ENCODE data around the gene PMAIP1. TPM values are rescaled to one million over a fixed set of nuclear protein-coding genes. Genes with fewer than 3 reads are reported as not detected.
A peak's percentile ranks its signal among the peaks of the same experiment; 100 is the strongest.
"Not testable (repeated sequence)": the region's sequence is repeated elsewhere in the genome, so short reads cannot be mapped to it uniquely, and the experiment has no call there.

The PMAIP1 gene
- total RNA-seq, 2 experiments from 2014 or later, result 25.3 to 26.7 TPM

GRCh38 chr18:59871711-59872362, 28.0 kb upstream of the PMAIP1 start:
- H3K9me3 Mint-ChIP-seq, result no peaks in the 10 kb centered on the region
- DNase-seq (no peak), ATAC-seq (ENCODE audit: low read depth) (no peak)
- no peak overlapping the region for H3K4me3 Mint-ChIP-seq
- POLR2A ChIA-PET, result interaction anchor here (1.5 kb wide), 1 partner anchor 28 kb away, joined by 5 read pairs; the partner anchor contains the start of gene PMAIP1
- H3K4me1 Mint-ChIP-seq, result peaks cover 3% of the 10 kb centered on the region
- no peak overlapping the region for H3K27ac Mint-ChIP-seq
- H3K36me3 Mint-ChIP-seq, result no peaks in the 10 kb centered on the region
- peaks cover 11% of the 10 kb centered on the region for H3K27me3 Mint-ChIP-seq

GRCh38 chr18:59873641-59874040, 26.2 kb upstream of the PMAIP1 start:
- DNase-seq, result no peak
- H3K36me3 Mint-ChIP-seq, result no peaks in the 10 kb centered on the region
- H3K9me3 Mint-ChIP-seq, result no peaks in the 10 kb centered on the region
- peaks cover 3% of the 10 kb centered on the region for H3K4me1 Mint-ChIP-seq
- POLR2A ChIA-PET, result interaction anchor here (1.5 kb wide), 1 partner anchor 27 kb away, joined by 5 read pairs; the partner anchor contains the start of gene PMAIP1
- H3K4me3 Mint-ChIP-seq, result no peak overlapping the region
- H3K27ac Mint-ChIP-seq, result no peak overlapping the region
- ATAC-seq (ENCODE audit: low read depth), result no peak
- peaks cover 3% of the 10 kb centered on the region for H3K27me3 Mint-ChIP-seq

- Mint-ChIP-seq H3K4me1 (peaks cover 3% of the 10 kb centered on the region), H3K27me3 (peaks cover 3% of the 10 kb centered on the region)
- POLR2A ChIA-PET, result no interaction called here
Observed at GRCh38 chr18:59874166-59874565, 25.6 kb upstream of the PMAIP1 start.

GRCh38 chr18:59876310-59876626, 23.5 kb upstream of the PMAIP1 start:
- ATAC-seq (ENCODE audit: low read depth), result no peak
- POLR2A ChIA-PET, result no interaction called here

More at GRCh38 chr18:59874166-59874565, 25.6 kb upstream of the PMAIP1 start:
- H3K4me3 Mint-ChIP-seq, result no peak overlapping the region
- no peak overlapping the region for H3K27ac Mint-ChIP-seq
- ATAC-seq (ENCODE audit: low read depth) (no peak), DNase-seq (no peak)
- no peaks in the 10 kb centered on the region for H3K36me3 Mint-ChIP-seq
- no peaks in the 10 kb centered on the region for H3K9me3 Mint-ChIP-seq

GRCh38 chr18:59877361-59877760, 22.4 kb upstream of the PMAIP1 start:
- Mint-ChIP-seq H3K27ac (no peak overlapping the region), H3K4me3 (no peak overlapping the region), H3K36me3 (no peaks in the 10 kb centered on the region), H3K27me3 (peaks cover 3% of the 10 kb centered on the region), H3K9me3 (no peaks in the 10 kb centered on the region), H3K4me1 (peaks cover 13% of the 10 kb centered on the region)
- POLR2A ChIA-PET, result no interaction called here
- DNase-seq (no peak), ATAC-seq (ENCODE audit: low read depth) (no peak)

More at GRCh38 chr18:59876310-59876626, 23.5 kb upstream of the PMAIP1 start:
- Mint-ChIP-seq H3K4me1 (peaks cover 3% of the 10 kb centered on the region), H3K36me3 (no peaks in the 10 kb centered on the region), H3K27ac (no peak overlapping the region), H3K9me3 (no peaks in the 10 kb centered on the region), H3K4me3 (no peak overlapping the region), H3K27me3 (peaks cover 3% of the 10 kb centered on the region)
- DNase-seq, result no peak

- H3K36me3 Mint-ChIP-seq, result no peaks in the 10 kb centered on the region
- H3K4me1 Mint-ChIP-seq, result peaks cover 23% of the 10 kb centered on the region
- DNase-seq (no peak), ATAC-seq (ENCODE audit: low read depth) (no peak)
- no peak overlapping the region for H3K4me3 Mint-ChIP-seq
- POLR2A ChIA-PET, result interaction anchor here (1.9 kb wide), 1 partner anchor 21 kb away, joined by 6 read pairs; the partner anchor contains the start of gene PMAIP1
- H3K9me3 Mint-ChIP-seq, result no peaks in the 10 kb centered on the region
- no peak overlapping the region for H3K27ac Mint-ChIP-seq
- H3K27me3 Mint-ChIP-seq, result peaks cover 3% of the 10 kb centered on the region
Observed at GRCh38 chr18:59878644-59879043, 21.2 kb upstream of the PMAIP1 start.

- H3K27ac Mint-ChIP-seq, result peak overlapping the region; percentile 44
- POLR2A ChIA-PET, result interaction anchor here (0.7 to 4.5 kb wide), 3 partner anchors 18 to 25 kb away, joined by 3 to 52 read pairs (median 8); partner anchors contain the start of gene PMAIP1
- no peaks in the 10 kb centered on the region for H3K27me3 Mint-ChIP-seq
- H3K4me1 Mint-ChIP-seq, result peaks cover 35% of the 10 kb centered on the region
- H3K4me3 Mint-ChIP-seq, result peak overlapping the region; percentile 8
- H3K9me3 Mint-ChIP-seq, result no peaks in the 10 kb centered on the region
- DNase-seq, result no peak
- peak; percentile 76 for ATAC-seq (ENCODE audit: low read depth)
- H3K36me3 Mint-ChIP-seq, result no peaks in the 10 kb centered on the region
Observed at GRCh38 chr18:59881728-59882656, 17.8 kb upstream of the PMAIP1 start.

- Mint-ChIP-seq H3K27ac (no peak overlapping the region), H3K36me3 (no peaks in the 10 kb centered on the region)
Observed at GRCh38 chr18:59884351-59884750, 15.4 kb upstream of the PMAIP1 start.

GRCh38 chr18:59885579-59886163, 14.1 kb upstream of the PMAIP1 start:
- Mint-ChIP-seq H3K4me3 (peak overlapping the region; percentile 23), H3K36me3 (no peaks in the 10 kb centered on the region), H3K27ac (peak overlapping the region; percentile 3), H3K4me1 (peaks cover 35% of the 10 kb centered on the region), H3K27me3 (peaks cover 2% of the 10 kb centered on the region), H3K9me3 (no peaks in the 10 kb centered on the region)
- DNase-seq, result no peak
- POLR2A ChIA-PET, result interaction anchor here (4.5 kb wide), 1 partner anchor 15 kb away, joined by 52 read pairs; the partner anchor contains the start of gene PMAIP1
- ATAC-seq (ENCODE audit: low read depth), result peak; percentile 70

More at GRCh38 chr18:59884351-59884750, 15.4 kb upstream of the PMAIP1 start:
- H3K27me3 Mint-ChIP-seq, result peaks cover 2% of the 10 kb centered on the region
- DNase-seq, result no peak
- POLR2A ChIA-PET, result interaction anchor here (4.5 kb wide), 1 partner anchor 16 kb away, joined by 52 read pairs; the partner anchor contains the start of gene PMAIP1
- H3K4me3 Mint-ChIP-seq, result no peak overlapping the region
- H3K4me1 Mint-ChIP-seq, result peaks cover 35% of the 10 kb centered on the region
- ATAC-seq (ENCODE audit: low read depth), result no peak
- no peaks in the 10 kb centered on the region for H3K9me3 Mint-ChIP-seq

GRCh38 chr18:59886399-59886798, 13.4 kb upstream of the PMAIP1 start:
- H3K27me3 Mint-ChIP-seq; H3K36me3 Mint-ChIP-seq; H3K4me3 Mint-ChIP-seq; DNase-seq; ATAC-seq (ENCODE audit: low read depth); POLR2A ChIA-PET; H3K9me3 Mint-ChIP-seq: not testable (repeated sequence)
- Mint-ChIP-seq H3K4me1 (peaks cover 35% of the 10 kb centered on the region), H3K27ac (peak overlapping the region; percentile 3)

GRCh38 chr18:59892123-59892522, 7.7 kb upstream of the PMAIP1 start:
- Mint-ChIP-seq H3K27me3 (peaks cover 2% of the 10 kb centered on the region), H3K36me3 (no peaks in the 10 kb centered on the region), H3K9me3 (no peaks in the 10 kb centered on the region), H3K4me1 (no peaks in the 10 kb centered on the region), H3K27ac (no peak overlapping the region), H3K4me3 (no peak overlapping the region)
- DNase-seq (no peak), ATAC-seq (ENCODE audit: low read depth) (no peak)
- POLR2A ChIA-PET, result interaction anchor here (2.1 kb wide), 1 partner anchor 8 kb away, joined by 7 read pairs; the partner anchor contains the start of gene PMAIP1

- H3K9me3 Mint-ChIP-seq, result no peaks in the 10 kb centered on the region
- ATAC-seq (ENCODE audit: low read depth), result no peak
- H3K27ac Mint-ChIP-seq, result no peak overlapping the region
- peaks cover 2% of the 10 kb centered on the region for H3K27me3 Mint-ChIP-seq
- H3K4me1 Mint-ChIP-seq, result peaks cover 3% of the 10 kb centered on the region
- POLR2A ChIA-PET, result no interaction called here
- DNase-seq, result no peak
- H3K36me3 Mint-ChIP-seq, result no peaks in the 10 kb centered on the region
- no peak overlapping the region for H3K4me3 Mint-ChIP-seq
Observed at GRCh38 chr18:59893971-59894370, 5.8 kb upstream of the PMAIP1 start.

GRCh38 chr18:59897321-59897954, 2.4 kb upstream of the PMAIP1 start:
- Mint-ChIP-seq H3K4me1 (peaks cover 16% of the 10 kb centered on the region), H3K9me3 (no peaks in the 10 kb centered on the region), H3K27me3 (no peaks in the 10 kb centered on the region), H3K36me3 (peaks cover 7% of the 10 kb centered on the region), H3K4me3 (no peak overlapping the region), H3K27ac (no peak overlapping the region)
- ATAC-seq (ENCODE audit: low read depth) (no peak), DNase-seq (no peak)
- POLR2A ChIA-PET, result interaction anchor here (0.6 kb wide), 1 partner anchor 49 kb away, joined by 3 read pairs; no protein-coding TSS in a partner anchor
